Esophagus squamous epithelium (tissue), 5 donors: ENCODE results near the gene CAPZB. TPM values are rescaled to one million over a fixed set of nuclear protein-coding genes. Genes with fewer than 3 reads are reported as not detected.

Experiments used
- DNase-seq: peaks from one replicate; lab custom pipeline; 2025; lab: John Stamatoyannopoulos, UW
- H3K27ac ChIP-seq, 4 donors: fragments of 200-600 bp; sonication (generic); one replicate each; pipeline ENCODE4 v1.5.1; 2016 to 2019; ENCODE audit warnings: mild to moderate bottlenecking in 1 of 4
- H3K27me3 ChIP-seq, 4 donors: fragments of 200-600 bp; sonication (generic); 1 replicate in 3 of 4; 2 replicates in 1 of 4; pipeline versions ENCODE4 v1.5.1 to v1.6.0; 2017 to 2021; ENCODE audit warnings: antibody characterized with exemption in 1 of 4
- H3K36me3 ChIP-seq, 3 donors: fragments of 200-600 bp; sonication (generic); one replicate each; pipeline ENCODE4 v1.5.1; 2016 to 2019
- H3K4me1 ChIP-seq, 3 donors: fragments of 200-600 bp; sonication (generic); one replicate each; pipeline ENCODE4 v1.5.1; 2017 to 2019
- H3K4me3 ChIP-seq, 4 donors: fragments of 200-600 bp; sonication (generic); 1 replicate in 3 of 4; 2 replicates in 1 of 4; pipeline ENCODE4 v1.5.1; 2016 to 2019; ENCODE audit warnings: mild to moderate bottlenecking in 2 of 4, moderate library complexity in 1 of 4
- H3K9me3 ChIP-seq, 3 donors: fragments of 200-600 bp; sonication (generic); one replicate each; pipeline ENCODE4 v1.5.1; 2016 to 2019
- CTCF ChIP-seq, 6 experiments: fragments of 450-650 bp in 4 of 6; fragments of 200-600 bp in 2 of 6; sonication (generic) in 2 of 6; IDR thresholded peaks; one replicate each; pipeline ENCODE4 v1.5.1; 2016 to 2019; ENCODE audit warnings: antibody characterized with exemption in 6 of 6, mild to moderate bottlenecking in 4 of 6, moderate library complexity in 4 of 6
- POLR2A ChIP-seq, 4 donors: fragments of 450-650 bp; IDR thresholded peaks; one replicate each; pipeline ENCODE4 v1.6.1; 2017; ENCODE audit warnings: antibody characterized with exemption in 4 of 4, mild to moderate bottlenecking in 4 of 4, moderate library complexity in 3 of 4
- WGBS, 2 donors: methylation state at CpG; one replicate each; pipeline ENCODE4 v1.1.5; 2018; 5-methylcytosine and 5-hydroxymethylcytosine counted together
- intact Hi-C: fragments of 100-400 bp; cut with DNase I; formaldehyde crosslinking; loops from one replicate; pipeline ENCODE4 v1.15.0; 2022
- total RNA-seq, 4 donors: library from RNA; depleted of rRNA; stranded (reverse); fragments of >200 nt; gene quantifications; one replicate each; pipeline ENCODE4 v1.1.0, GENCODE V29; 2016
- donor health status: DM: yes; HTN: yes; CAD: no.

Gene CAPZB
- total RNA-seq, 4 donors from 2014 or later: 89.4 to 146 (median 126) TPM

GRCh38 chr1:19496527-19496874, 11.2 kb upstream of the CAPZB start:
- intact Hi-C loops: no loop called here
- peaks cover 0 to 28% (median 7%) of the 10 kb centered on the region in 3 donors for H3K4me1 ChIP-seq
- peak overlapping the region in 3 of 4 donors; percentile 30 to 59 (median 59) for H3K27ac ChIP-seq
- no peaks in the 10 kb centered on the region for H3K36me3 ChIP-seq
- no peaks in the 10 kb centered on the region for H3K9me3 ChIP-seq
- H3K27me3 ChIP-seq: no peaks in the 10 kb centered on the region
- no peak overlapping the region for H3K4me3 ChIP-seq
- DNase-seq: no peak
- TF ChIP-seq POLR2A (IDR thresholded peaks at IDR 0.05) (no peak), CTCF (IDR thresholded peaks at IDR 0.05) (no peak)
- 78 to 87% methylated on average over 1 of the region's 1 CpG for WGBS, 2 donors

DNA sequence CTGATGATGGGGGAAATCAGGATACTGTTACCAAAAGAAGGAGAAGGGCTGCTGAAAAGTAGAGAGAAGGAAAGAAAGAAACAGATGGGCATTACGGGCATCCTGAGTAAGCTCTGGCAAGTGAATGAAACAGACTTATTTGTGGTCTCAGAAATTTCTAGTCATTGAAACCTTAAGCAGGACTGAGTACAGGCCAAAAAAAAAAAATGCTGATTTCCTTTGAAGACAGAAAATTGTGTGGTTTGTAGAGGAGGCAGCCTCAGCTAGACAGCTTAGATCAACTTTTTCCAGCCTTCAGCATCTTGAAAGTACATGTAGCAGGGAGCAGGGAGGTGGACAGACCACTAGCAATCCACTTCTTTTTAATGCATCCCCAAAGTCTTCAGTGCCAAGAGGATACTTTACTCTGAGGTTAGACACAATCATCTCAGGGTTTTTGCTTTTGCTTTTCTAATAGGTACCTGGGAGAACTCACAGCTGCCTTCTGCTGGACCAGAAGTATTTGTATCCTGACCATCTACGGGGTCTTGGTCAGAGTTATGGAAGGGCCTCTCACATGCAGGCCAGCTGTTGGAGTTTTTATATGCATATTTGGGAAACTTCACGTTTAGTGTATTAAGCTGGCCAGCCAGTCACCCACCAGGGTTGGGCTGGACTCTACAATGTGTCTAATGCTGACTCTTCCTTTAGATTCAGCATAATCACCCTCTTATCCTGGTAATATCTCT, 10.6 kb upstream of the CAPZB start:
- DNase-seq: no peak
- Histone ChIP-seq H3K36me3 (no peaks in the 10 kb centered on the region), H3K27ac (peak overlapping the region in 3 of 4 donors; percentile 48 to 59 (median 59)), H3K4me1 (peaks cover 0 to 28% (median 7%) of the 10 kb centered on the region in 3 donors), H3K4me3 (no peak overlapping the region), H3K27me3 (no peaks in the 10 kb centered on the region), H3K9me3 (no peaks in the 10 kb centered on the region)
- WGBS, 2 donors: 63 to 68% methylated on average over 2 to 3 of the region's 3 CpGs
- TF ChIP-seq CTCF (IDR thresholded peaks at IDR 0.05) (no peak), POLR2A (IDR thresholded peaks at IDR 0.05) (no peak)
- intact Hi-C loops: no loop called here

DNA sequence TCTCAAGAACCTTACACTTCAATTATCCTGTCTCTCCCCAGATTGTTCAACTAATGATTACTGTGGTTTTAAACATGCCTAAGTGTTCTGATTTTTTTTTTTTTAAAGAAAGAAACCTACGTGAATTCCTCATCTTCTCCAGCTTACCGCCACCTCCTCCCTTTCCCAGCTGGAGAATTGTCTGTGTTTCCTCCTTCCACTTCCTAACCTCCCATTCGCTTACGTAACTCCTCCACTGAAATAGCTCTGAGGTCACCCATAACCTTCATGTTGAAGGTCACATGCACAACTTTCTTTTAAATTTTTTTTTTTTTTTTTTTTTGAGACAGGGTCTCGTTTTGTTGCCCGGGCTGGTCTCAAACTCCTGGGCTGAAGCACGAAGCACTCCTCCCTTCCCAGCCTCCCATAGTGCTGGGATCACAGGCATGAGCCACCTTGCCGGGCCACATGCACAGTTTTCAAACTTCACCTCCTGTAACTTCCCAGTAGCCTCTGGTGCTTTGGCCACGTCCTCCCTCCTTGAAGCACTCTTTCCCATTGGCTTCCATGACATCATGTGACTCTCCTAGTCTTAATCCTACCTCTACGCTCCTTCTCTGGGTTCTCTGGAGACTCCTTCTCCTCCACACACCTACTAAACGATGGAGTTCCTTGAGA, 9.8 kb upstream of the CAPZB start:
- WGBS, 2 donors: 68 to 76% methylated on average over 11 of the region's 11 CpGs

GRCh38 chr1:19493547-19493946, 8.2 kb upstream of the CAPZB start:
- TF ChIP-seq CTCF (IDR thresholded peaks at IDR 0.05) (no peak), POLR2A (IDR thresholded peaks at IDR 0.05) (no peak)

More for the DNA sequence above, 9.8 kb upstream of the CAPZB start:
- no peak for TF ChIP-seq POLR2A (IDR thresholded peaks at IDR 0.05)
- TF ChIP-seq CTCF (IDR thresholded peaks at IDR 0.05): no peak
- intact Hi-C loops: no loop called here
- Histone ChIP-seq H3K36me3 (no peaks in the 10 kb centered on the region), H3K27me3 (no peaks in the 10 kb centered on the region), H3K4me1 (peaks cover 0 to 28% (median 7%) of the 10 kb centered on the region in 3 donors), H3K4me3 (no peak overlapping the region), H3K9me3 (no peaks in the 10 kb centered on the region), H3K27ac (peak overlapping the region in 3 of 4 donors; percentile 48 to 74 (median 59))
- DNase-seq: no peak

DNA sequence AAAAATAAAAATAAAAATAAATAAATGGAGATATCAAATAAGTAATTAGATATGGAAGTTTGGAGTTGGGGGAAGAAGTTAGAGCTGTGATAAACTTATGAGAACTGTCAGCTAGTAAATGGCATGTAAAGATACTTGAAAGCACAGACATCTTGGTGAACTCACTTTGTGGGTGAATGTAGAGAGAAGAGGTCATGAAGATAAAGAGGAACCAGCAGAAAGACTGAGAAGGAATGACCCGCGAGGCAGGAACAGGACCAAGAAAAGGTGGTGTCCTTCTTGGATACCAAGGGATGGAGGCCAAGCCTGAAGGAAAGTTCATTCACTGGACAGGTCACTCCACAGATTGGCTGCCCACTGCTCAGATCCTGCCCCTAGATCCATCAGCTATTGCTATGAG, 4.7 kb upstream of the CAPZB start:
- Histone ChIP-seq H3K9me3 (no peaks in the 10 kb centered on the region), H3K27me3 (no peaks in the 10 kb centered on the region), H3K27ac (no peak overlapping the region), H3K36me3 (no peaks in the 10 kb centered on the region), H3K4me1 (peaks cover 0 to 43% (median 14%) of the 10 kb centered on the region in 3 donors), H3K4me3 (no peak overlapping the region)
- DNase-seq: no peak
- TF ChIP-seq CTCF (IDR thresholded peaks at IDR 0.05): no peak
- TF ChIP-seq POLR2A (IDR thresholded peaks at IDR 0.05): no peak
- intact Hi-C loops: loop anchor here (10.0 kb wide), 2 partner anchors 95 to 165 kb away; no protein-coding TSS in a partner anchor
- 90 to 97% methylated on average over 2 of the region's 2 CpGs for WGBS, 2 donors

More at GRCh38 chr1:19493547-19493946, 8.2 kb upstream of the CAPZB start:
- H3K4me3 ChIP-seq: no peak overlapping the region
- H3K27ac ChIP-seq: no peak overlapping the region
- DNase-seq: no peak
- intact Hi-C loops: no loop called here
- 61 to 91% methylated on average over 2 of the region's 2 CpGs for WGBS, 2 donors
- no peaks in the 10 kb centered on the region for H3K36me3 ChIP-seq
- no peaks in the 10 kb centered on the region for H3K27me3 ChIP-seq
- H3K4me1 ChIP-seq: peaks cover 0 to 31% (median 7%) of the 10 kb centered on the region in 3 donors
- no peaks in the 10 kb centered on the region for H3K9me3 ChIP-seq
